Transverse colon (tissue), 4 donors: ENCODE results near the gene CFAP221. TPM values are rescaled to one million over a fixed set of nuclear protein-coding genes. Genes with fewer than 3 reads are reported as not detected.
A peak's percentile ranks its signal among the peaks of the same experiment; 100 is the strongest.

Experiments
- DNase-seq: peaks from one replicate; pipeline ENCODE4 v3.0.0-alpha.2; 2019
- H3K27ac ChIP-seq, 4 donors: fragments of 200-600 bp; sonication (generic); 2 replicates each; pipeline ENCODE4 v1.5.1; 2016 to 2018; ENCODE audit warnings: inconsistent platforms in 4 of 4
- H3K27me3 ChIP-seq: fragments of 200-600 bp; sonication (generic); 2 replicates; pipeline ENCODE4 v1.5.1; 2017; ENCODE audit warnings: inconsistent platforms
- H3K36me3 ChIP-seq, 4 donors: fragments of 200-600 bp; sonication (generic); 2 replicates each; pipeline ENCODE4 v1.5.1; 2017 to 2019; ENCODE audit warnings: inconsistent platforms in 4 of 4
- H3K4me1 ChIP-seq, 4 donors: fragments of 200-600 bp; sonication (generic); 2 replicates each; pipeline ENCODE4 v1.5.1; 2017 to 2020; ENCODE audit warnings: inconsistent platforms in 4 of 4
- H3K4me3 ChIP-seq, 4 donors: fragments of 200-600 bp; sonication (generic); 1 replicate in 1 of 4; 2 replicates in 3 of 4; pipeline versions ENCODE4 v1.5.1 to v1.6.1; 2017 to 2019; ENCODE audit warnings: inconsistent platforms in 4 of 4
- H3K9me3 ChIP-seq, 2 donors: fragments of 200-600 bp; sonication (generic); 2 replicates each; pipeline ENCODE4 v1.5.1; 2017 to 2019; ENCODE audit warnings: inconsistent platforms in 2 of 2
- EP300 ChIP-seq: sonication (generic); formaldehyde crosslinking; IDR thresholded peaks from one replicate; pipeline ENCODE4 v1.6.1; 2017; ENCODE audit warnings: antibody characterized with exemption, low read depth
- POLR2A ChIP-seq: fragments of 450-650 bp; IDR thresholded peaks from one replicate; pipeline ENCODE4 v1.6.1; 2016; ENCODE audit warnings: antibody characterized with exemption, mild to moderate bottlenecking, moderate library complexity
- POLR2AphosphoS5 ChIP-seq, 3 donors: sonication (generic); formaldehyde crosslinking; IDR thresholded peaks; one replicate each; pipeline ENCODE4 v1.6.1; 2016; ENCODE audit warnings: antibody characterized with exemption in 3 of 3
- WGBS, 2 donors: methylation state at CpG; one replicate each; pipeline ENCODE4 v1.1.5; 2018; ENCODE audit warnings: low coverage in 1 of 2; 5-methylcytosine and 5-hydroxymethylcytosine counted together
- in situ Hi-C, 4 donors: fragments of 200-750 bp; cut with MboI; loops; one replicate each; pipeline versions ENCODE4 v1.15.0 to v1.15.1; 2017; ENCODE audit warnings: low sequenced_read_pairs in 3 of 4, low pct_ligation_motif_present in 1 of 4, low pct_unique_long_range_greater_than_20kb in 1 of 4
- intact Hi-C: fragments of 100-400 bp; cut with DNase I; formaldehyde crosslinking; loops from one replicate; pipeline ENCODE4 v1.15.1; 2023; ENCODE audit warnings: low total_unique reads
- total RNA-seq, 4 donors: library from RNA; depleted of rRNA; stranded (reverse); fragments of >200 nt; gene quantifications; one replicate each; pipeline ENCODE4 v1.1.0, GENCODE V29; 2016
- TF ChIP-seq, protein P1 (sequence below), 5 experiments: fragments of 200-600 bp in 3 of 5; fragments of 450-650 bp in 2 of 5; sonication (generic) in 3 of 5; IDR thresholded peaks; 1 replicate in 2 of 5; 2 replicates in 3 of 5; pipeline ENCODE4 v1.5.1; 2016 to 2017; ENCODE audit warnings: antibody characterized with exemption in 5 of 5, inconsistent platforms in 3 of 5, mild to moderate bottlenecking in 2 of 5, moderate library complexity in 1 of 5

The CFAP221 gene
- total RNA-seq, 4 donors from 2014 or later: not detected

DNA sequence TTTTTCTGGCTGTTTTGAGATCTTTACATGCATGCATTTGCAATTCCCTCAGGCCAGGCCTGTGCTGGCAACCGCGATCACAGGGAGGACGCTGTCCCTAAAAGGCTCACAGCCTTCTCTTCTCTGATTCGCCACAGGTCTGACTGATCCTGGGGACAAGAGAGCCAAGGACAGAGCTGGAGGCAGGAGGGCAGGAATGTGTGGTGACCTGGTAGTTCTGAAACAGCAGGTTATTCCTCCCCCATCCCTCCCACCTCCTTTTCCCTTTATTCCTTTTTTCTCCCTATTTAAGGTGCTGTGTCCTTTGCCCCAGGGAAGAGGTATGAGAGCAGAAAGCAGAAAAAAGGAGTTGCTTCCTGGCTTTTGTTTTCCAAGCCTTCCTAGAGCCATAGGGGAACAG, 156.6 kb downstream of the CFAP221 start:
- in situ Hi-C loops: no loop called here
- H3K36me3 ChIP-seq: no peaks in the 10 kb centered on the region
- H3K4me3 ChIP-seq: no peak overlapping the region
- WGBS, 2 donors: 92 to 96% methylated on average over 3 to 4 of the region's 4 CpGs
- no peak for DNase-seq
- H3K9me3 ChIP-seq: no peaks in the 10 kb centered on the region
- intact Hi-C loops: no loop called here
- no peaks in the 10 kb centered on the region for H3K4me1 ChIP-seq
- TF ChIP-seq POLR2A (no peak), EP300 (no peak), POLR2AphosphoS5 (IDR thresholded peaks at IDR 0.05) (no peak)
- TF ChIP-seq, protein P1, sequence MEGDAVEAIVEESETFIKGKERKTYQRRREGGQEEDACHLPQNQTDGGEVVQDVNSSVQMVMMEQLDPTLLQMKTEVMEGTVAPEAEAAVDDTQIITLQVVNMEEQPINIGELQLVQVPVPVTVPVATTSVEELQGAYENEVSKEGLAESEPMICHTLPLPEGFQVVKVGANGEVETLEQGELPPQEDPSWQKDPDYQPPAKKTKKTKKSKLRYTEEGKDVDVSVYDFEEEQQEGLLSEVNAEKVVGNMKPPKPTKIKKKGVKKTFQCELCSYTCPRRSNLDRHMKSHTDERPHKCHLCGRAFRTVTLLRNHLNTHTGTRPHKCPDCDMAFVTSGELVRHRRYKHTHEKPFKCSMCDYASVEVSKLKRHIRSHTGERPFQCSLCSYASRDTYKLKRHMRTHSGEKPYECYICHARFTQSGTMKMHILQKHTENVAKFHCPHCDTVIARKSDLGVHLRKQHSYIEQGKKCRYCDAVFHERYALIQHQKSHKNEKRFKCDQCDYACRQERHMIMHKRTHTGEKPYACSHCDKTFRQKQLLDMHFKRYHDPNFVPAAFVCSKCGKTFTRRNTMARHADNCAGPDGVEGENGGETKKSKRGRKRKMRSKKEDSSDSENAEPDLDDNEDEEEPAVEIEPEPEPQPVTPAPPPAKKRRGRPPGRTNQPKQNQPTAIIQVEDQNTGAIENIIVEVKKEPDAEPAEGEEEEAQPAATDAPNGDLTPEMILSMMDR (IDR thresholded peaks at IDR 0.05): no peak
- H3K27ac ChIP-seq: no peak overlapping the region
- H3K27me3 ChIP-seq: no peaks in the 10 kb centered on the region

DNA sequence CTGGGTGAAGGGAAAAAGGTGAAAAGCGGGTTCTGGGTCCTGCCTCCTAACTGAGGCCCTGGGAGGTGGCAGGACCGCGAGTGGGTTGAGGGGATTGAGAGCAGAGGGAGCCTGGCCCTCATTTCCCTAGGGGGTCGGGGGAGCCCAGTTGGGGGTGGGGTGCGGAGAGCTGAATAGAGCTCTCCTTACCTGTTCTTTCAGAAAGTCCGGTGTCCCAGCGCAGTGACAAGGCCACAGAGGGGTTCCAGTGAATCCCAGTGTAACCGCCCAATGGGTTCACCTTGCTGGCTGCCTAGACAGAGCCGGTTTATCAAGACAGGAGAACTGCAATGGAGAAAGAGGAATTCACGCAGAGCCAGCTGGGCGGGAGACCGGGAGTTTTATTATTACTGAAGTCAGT, 157.1 kb downstream of the CFAP221 start:
- Histone ChIP-seq H3K27me3 (no peaks in the 10 kb centered on the region), H3K27ac (no peak overlapping the region), H3K9me3 (no peaks in the 10 kb centered on the region), H3K4me1 (no peaks in the 10 kb centered on the region), H3K4me3 (no peak overlapping the region), H3K36me3 (no peaks in the 10 kb centered on the region)
- TF ChIP-seq POLR2AphosphoS5 (IDR thresholded peaks at IDR 0.05): no peak
- TF ChIP-seq EP300: no peak
- TF ChIP-seq POLR2A: no peak
- TF ChIP-seq, protein P1 (IDR thresholded peaks at IDR 0.05): no peak
- in situ Hi-C loops: no loop called here
- DNase-seq: no peak
- intact Hi-C loops: no loop called here
- WGBS, 2 donors: 73 to 82% methylated on average over 6 to 12 of the region's 12 CpGs

DNA sequence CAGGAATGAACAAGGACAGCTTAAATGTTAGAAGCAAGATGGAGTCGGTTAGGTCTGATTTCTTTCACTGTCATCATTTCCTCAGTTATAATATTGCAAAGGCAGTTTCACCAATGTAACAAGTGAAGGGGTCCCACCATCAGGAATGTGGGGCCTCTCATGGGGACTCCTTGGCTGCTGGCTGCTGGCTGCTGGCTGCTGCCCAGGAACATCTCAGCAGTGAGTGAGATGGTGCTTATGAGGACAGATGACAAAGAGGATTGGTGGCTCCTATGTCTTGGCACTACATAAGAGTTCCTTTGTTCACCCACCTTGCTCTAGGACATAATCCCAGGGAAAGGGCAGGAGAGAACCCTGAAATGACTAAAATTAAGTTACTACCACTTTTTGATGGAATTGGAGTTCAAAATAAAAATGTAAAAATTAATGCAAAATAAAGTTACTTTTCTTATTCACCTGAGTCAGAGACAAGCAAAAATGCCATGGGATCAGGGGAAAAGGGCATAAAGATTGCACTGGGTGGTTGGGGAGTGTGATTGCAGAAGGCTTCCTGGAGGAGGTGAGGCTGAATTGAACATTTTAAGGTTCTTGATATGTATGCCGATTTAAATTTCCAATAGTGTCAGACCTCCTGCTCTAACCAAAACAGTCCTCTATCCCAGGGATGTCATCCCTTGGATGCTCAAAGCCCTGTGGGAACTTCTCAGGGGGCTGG, 158.1 kb downstream of the CFAP221 start:
- intact Hi-C loops: no loop called here
- in situ Hi-C loops: no loop called here
- Histone ChIP-seq H3K4me3 (no peak overlapping the region), H3K27me3 (no peaks in the 10 kb centered on the region), H3K27ac (no peak overlapping the region), H3K9me3 (no peaks in the 10 kb centered on the region), H3K4me1 (no peaks in the 10 kb centered on the region), H3K36me3 (no peaks in the 10 kb centered on the region)
- 86% methylated on average over 2 of the region's 2 CpGs; no CpG with 5 or more reads in 1 of the 2 donors for WGBS, 2 donors
- no peak for DNase-seq
- TF ChIP-seq, protein P1 (IDR thresholded peaks at IDR 0.05): no peak
- TF ChIP-seq POLR2A: no peak
- TF ChIP-seq POLR2AphosphoS5 (IDR thresholded peaks at IDR 0.05): no peak
- no peak for TF ChIP-seq EP300

DNA sequence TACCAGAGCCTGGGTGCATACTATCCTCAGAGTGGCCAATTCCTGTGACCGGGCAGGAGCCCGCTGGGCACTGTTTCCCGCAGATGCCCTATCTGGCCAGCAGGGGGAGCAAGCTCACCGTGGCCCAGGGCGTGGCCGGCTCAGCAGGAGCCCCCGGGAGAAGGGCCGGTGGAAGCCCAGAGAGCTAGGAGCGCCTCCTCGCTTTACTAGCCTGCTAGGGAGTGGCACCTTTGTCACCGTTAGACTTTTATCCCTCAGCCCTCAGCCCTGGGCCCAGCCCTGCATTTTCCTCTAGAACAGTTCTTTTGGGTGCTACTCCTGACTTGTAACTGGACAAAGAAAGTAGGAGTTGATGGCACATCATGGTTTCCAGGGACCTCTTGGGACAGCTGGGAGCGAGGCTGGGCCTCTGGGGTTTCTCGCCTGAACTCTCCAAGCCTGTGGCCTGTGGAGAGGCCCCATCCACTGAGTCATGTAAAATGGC, 158.7 kb downstream of the CFAP221 start:
- peak; percentile 70 for DNase-seq
- 14% methylated on average over 13 of the region's 13 CpGs; no CpG with 5 or more reads in 1 of the 2 donors for WGBS, 2 donors
- Histone ChIP-seq H3K27ac (no peak overlapping the region), H3K36me3 (no peaks in the 10 kb centered on the region), H3K27me3 (no peaks in the 10 kb centered on the region), H3K4me3 (no peak overlapping the region), H3K9me3 (no peaks in the 10 kb centered on the region), H3K4me1 (no peaks in the 10 kb centered on the region)
- intact Hi-C loops: no loop called here
- in situ Hi-C loops: no loop called here
- TF ChIP-seq, protein P1 (IDR thresholded peaks at IDR 0.05): peak; percentile 86 to 98 (median 93)
- TF ChIP-seq POLR2AphosphoS5 (IDR thresholded peaks at IDR 0.05) (no peak), POLR2A (no peak), EP300 (no peak)
